HCT116 (cell line): ENCODE data around the gene TRAPPC4.
"Not testable (repeated sequence)": the region's sequence is repeated elsewhere in the genome, so short reads cannot be mapped to it uniquely, and the experiment has no call there.

Experiments
- CBX3 ChIP-seq: IDR thresholded peaks from 2 replicates; pipeline ENCODE4 v1.6.1; 2012; ENCODE audit warnings: low read depth
- EZH2 ChIP-seq: fragments of 200-600 bp; sonication (generic); IDR thresholded peaks from 2 replicates; pipeline ENCODE4 v1.6.1; 2017; ENCODE audit warnings: antibody characterized with exemption, mixed run types
- JUND ChIP-seq: IDR thresholded peaks from 2 replicates; pipeline ENCODE4 v1.6.1; 2012
- POLR2A ChIP-seq: IDR thresholded peaks from 2 replicates; pipeline ENCODE4 v1.7.0; 2011; ENCODE audit warnings: borderline replicate concordance; ENCODE audit not compliant: insufficient read depth, insufficient read length; ENCODE audit errors: extremely low read depth
- POLR2AphosphoS5 ChIP-seq: IDR thresholded peaks from 2 replicates; pipeline ENCODE4 v1.6.1; 2011; ENCODE audit warnings: mild to moderate bottlenecking, low read depth, low read length, moderate library complexity
- SP1 ChIP-seq: IDR thresholded peaks from 2 replicates; pipeline ENCODE4 v1.6.1; 2012; ENCODE audit warnings: low read depth
- TF ChIP-seq, protein P1 (sequence below), 3 experiments: fragments of 200-600 bp in 1 of 3; sonication (generic) in 1 of 3; IDR thresholded peaks in 2 of 3; conservative IDR thresholded peaks in 1 of 3; 2 replicates each; pipeline ENCODE4 v1.5.1; 2012 to 2017; ENCODE audit warnings: low read depth in 2 of 3, low read length in 2 of 3, antibody characterized with exemption in 1 of 3, borderline replicate concordance in 1 of 3, control low read depth in 1 of 3, mild to moderate bottlenecking in 1 of 3, mixed read lengths in 1 of 3, mixed run types in 1 of 3, moderate library complexity in 1 of 3; ENCODE audit not compliant: insufficient read depth in 1 of 3

DNA sequence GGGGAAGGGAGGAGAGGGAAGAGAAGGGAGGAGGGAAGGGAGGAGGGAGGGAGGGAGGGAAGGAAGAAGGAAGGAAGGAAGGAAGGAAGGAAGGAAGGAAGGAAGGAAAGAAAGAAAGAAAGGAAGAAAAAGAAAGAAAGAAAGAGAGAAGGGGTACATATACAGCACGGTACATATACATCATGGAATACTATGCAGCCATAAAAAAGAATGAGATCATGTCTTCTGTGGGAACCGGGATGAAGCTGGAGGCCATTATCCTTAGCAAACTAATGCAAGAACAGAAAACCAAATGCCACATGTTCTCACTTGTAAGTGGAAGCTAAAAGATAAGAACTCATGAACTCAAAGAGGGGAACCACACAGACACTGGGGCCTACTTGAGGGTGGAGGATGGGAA is 49.1 kb upstream of the TRAPPC4 start:
- not testable (repeated sequence) for TF ChIP-seq SP1, POLR2A, CBX3, EZH2, JUND, POLR2AphosphoS5
- TF ChIP-seq, protein P1, sequence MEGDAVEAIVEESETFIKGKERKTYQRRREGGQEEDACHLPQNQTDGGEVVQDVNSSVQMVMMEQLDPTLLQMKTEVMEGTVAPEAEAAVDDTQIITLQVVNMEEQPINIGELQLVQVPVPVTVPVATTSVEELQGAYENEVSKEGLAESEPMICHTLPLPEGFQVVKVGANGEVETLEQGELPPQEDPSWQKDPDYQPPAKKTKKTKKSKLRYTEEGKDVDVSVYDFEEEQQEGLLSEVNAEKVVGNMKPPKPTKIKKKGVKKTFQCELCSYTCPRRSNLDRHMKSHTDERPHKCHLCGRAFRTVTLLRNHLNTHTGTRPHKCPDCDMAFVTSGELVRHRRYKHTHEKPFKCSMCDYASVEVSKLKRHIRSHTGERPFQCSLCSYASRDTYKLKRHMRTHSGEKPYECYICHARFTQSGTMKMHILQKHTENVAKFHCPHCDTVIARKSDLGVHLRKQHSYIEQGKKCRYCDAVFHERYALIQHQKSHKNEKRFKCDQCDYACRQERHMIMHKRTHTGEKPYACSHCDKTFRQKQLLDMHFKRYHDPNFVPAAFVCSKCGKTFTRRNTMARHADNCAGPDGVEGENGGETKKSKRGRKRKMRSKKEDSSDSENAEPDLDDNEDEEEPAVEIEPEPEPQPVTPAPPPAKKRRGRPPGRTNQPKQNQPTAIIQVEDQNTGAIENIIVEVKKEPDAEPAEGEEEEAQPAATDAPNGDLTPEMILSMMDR (IDR thresholded peaks at IDR 0.05 in 2 of 3, conservative IDR thresholded peaks at IDR 0.05 in 1 of 3; ENCODE audit: borderline replicate concordance in 1 of 3, insufficient read depth in 1 of 3, low read depth in 2 of 3, low read length in 2 of 3): not testable (repeated sequence)
